Activated effector memory CD4-positive, alpha-beta T cell treated with Interleukin-2 at 50 U/mL for 16 hours (primary cell): ENCODE results near the gene KLHL1.

Experiments used
- DNase-seq: peaks from one replicate; pipeline ENCODE4 v3.0.0-alpha.2; 2020

KLHL1 gene

DNA sequence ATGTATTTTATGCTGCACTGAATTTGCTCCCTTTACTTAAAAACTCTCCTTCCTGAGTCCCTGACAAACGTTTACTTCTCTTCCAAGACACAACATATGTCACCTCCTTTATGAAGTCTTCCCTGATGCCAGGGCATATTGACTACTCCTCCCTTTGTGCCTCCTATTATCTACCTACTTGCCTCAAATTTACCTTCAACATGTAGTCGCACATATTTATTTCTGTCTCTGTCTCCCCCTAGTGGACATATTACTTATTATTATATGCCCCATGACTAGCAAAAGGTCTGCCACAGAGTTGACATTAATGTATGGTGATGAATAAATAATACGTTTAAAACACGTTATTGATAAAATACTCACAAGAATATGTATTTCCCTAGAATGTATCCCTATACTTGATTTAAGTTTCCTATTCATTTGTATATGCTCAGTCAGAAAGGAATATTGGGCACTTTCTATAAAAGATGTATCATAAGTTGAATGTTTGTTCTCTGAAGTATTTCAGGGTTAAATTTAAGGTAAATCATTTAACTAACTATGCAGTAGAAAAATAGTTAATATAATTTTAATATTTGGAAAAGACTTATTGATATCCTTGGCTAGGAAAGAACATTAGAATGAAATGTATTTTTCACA, 250.9 kb downstream of the KLHL1 start:
- DNase-seq = no peak

GRCh38 chr13:69856331-69856730, 251.9 kb downstream of the KLHL1 start:
- DNase-seq = no peak

DNA sequence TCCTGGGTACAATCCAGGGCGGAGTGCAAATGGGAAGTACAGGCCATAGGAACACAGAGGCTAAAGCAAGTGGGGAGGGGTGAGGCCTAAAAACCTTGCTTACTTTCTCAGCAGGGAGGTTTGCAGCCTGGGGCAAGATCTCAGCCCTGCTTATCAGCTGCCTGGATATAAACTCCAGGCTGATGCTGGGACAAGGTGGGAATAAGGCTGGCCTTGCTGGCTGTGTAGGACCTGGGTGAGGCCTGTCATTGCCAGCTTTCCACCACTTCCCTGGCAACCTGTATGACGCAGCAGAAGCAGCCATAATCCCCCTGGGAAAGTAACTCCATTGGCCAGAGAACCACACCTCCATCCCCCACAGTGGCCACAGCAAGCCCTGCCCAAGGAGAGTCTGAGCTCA, 279.7 kb downstream of the KLHL1 start:
- DNase-seq = no peak

GRCh38 chr13:69820180-69820579, 288.1 kb downstream of the KLHL1 start:
- no peak for DNase-seq

GRCh38 chr13:69817333-69817869, 290.9 kb downstream of the KLHL1 start:
- no peak for DNase-seq

GRCh38 chr13:69809152-69809551, 299.1 kb downstream of the KLHL1 start:
- no peak for DNase-seq

- no peak for DNase-seq
Measured at GRCh38 chr13:69796256-69796655, 312.0 kb downstream of the KLHL1 start.

DNA sequence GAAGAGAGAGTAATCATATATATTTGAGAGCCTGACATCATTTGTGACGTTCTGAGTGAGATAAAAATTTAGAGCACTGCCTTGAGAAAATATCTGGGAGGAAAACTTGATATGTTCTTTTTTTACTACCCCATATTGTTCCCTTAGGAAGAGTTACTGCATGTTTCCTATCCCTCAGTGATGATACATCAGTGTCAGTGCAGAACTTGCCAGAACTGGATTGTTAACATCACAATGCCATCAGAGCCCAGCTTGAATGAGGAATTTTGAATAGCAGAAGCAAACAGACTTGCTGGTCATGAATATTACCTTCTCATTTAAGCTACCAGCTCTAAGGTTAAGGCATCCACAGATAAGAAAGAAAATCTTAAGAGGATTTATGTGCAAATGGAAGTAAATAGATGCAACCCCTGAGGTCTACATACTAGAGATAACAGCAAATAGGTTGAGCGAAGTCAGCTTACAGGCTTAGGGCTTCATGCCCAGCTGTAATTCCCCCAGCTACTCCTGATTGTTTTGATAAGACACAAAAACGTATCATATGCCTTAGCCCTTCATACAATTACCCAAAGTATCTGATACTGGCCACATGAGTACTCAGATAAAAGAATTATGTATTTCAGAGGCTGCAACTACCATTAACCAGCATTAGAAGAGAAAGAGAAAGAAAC, 314.3 kb downstream of the KLHL1 start:
- no peak for DNase-seq

DNA sequence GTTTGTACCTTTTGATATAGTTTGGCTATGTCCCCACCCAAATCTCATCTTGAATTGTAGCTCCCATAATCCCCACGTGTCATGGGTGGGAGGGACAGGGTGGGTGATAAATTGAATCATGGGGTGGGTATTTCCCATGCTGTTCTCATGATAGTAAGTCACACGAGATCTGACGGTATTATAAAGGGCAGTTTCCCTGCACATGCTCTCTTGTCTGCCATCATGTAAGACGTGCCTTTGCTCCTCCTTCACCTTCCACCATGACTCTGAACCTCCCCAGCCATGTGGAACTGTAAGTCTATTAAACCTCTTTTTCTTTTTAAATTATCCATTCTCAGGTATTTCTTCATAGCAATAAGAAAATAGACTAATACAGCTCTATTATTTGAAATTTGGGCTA, 331.3 kb downstream of the KLHL1 start:
- DNase-seq = no peak

- DNase-seq = no peak
Measured at GRCh38 chr13:69769608-69770007, 338.6 kb downstream of the KLHL1 start.

DNA sequence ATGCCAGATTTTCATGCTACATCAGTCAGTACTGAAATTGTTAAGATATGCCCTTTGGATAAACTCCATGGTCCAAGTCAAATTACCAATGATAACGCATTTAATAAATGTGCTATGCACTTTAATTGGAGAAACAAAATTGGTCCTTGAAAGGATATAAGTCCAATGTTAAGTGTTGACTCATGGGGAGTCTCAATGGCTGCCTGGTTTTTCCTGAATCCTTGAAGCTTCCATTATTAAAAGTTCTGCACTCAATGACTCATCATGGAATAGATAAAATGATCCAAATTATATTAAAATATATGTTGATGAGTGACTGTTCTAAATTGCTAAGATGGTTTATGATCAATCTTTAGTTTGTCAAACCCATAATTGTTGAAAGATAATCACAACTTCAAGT, 346.7 kb downstream of the KLHL1 start:
- no peak for DNase-seq

GRCh38 chr13:69755101-69755500, 353.2 kb downstream of the KLHL1 start:
- no peak for DNase-seq

DNA sequence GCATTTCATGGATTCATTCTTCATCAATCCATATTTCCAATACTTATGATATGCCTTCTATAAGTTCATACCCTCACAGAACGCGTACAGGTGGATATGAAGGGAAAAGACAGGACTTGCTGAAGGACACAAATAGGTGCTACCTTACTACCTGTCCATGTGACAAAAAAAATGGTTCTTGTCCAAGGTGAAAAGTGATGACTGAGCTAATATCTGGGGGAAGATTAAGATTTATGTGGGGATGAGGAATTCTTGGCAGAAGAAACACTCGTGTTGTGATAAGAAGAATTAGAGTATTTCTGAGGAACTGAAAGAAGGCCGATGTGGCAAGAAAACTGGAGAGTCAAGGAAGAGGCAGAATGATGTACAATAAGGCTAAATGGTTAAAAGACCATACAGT, 357.0 kb downstream of the KLHL1 start:
- DNase-seq = no peak

DNA sequence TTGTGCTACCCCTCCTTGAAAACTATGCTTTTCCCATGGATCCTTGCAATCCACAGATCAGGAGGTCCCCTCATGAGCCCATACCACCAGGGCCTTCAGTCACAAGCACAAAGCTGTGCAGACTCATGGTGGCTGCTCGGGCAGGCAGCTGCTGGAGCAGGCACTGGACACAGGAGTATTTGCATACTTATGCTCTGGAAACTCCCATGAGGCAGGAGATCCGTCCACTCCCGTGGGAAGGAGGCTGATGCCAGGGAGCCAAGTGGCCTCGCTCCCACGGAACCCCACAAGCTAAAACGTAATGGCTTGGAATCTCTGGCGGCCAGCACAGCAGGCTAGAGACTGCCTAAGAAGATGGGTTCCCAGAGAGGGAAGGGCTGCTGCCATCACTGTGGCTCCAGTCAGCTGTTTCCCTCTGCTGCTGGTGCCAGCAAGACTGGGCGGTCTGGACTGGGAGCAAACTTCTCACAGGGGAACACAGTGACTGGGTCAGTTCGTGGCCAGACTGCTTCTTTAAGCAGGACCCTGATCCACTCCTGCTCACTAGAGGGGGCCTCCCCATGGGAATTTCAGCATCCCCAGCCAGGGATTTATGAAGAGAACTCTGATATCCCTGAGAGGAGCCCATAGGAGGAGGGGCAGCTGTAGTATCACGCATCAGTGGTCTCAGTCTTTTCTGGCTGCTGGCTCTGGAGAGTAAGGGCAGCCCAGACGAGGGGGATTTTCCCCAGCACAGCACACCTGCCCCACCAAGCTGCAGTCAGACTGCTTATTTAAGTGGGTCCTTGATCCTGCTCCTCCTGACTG, 370.9 kb downstream of the KLHL1 start:
- DNase-seq = no peak

DNA sequence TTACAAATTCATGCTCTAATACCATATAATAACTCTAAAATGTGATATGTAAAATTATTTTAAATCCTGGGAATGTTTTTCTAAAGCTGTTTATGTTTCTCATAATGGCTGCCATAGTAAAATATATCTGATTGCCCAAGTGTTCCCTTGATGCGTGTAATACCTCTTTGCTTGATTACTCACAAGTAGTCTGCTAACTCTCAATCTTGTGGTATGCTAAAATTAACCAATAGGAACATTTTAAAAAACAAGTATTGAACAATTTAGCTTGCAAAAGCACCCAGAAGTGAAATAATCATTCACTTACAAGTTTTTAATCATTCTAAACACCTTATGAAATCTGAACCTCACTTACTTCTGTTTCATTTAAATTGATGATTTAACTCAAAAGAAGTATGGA, 386.6 kb downstream of the KLHL1 start:
- DNase-seq = no peak

DNA sequence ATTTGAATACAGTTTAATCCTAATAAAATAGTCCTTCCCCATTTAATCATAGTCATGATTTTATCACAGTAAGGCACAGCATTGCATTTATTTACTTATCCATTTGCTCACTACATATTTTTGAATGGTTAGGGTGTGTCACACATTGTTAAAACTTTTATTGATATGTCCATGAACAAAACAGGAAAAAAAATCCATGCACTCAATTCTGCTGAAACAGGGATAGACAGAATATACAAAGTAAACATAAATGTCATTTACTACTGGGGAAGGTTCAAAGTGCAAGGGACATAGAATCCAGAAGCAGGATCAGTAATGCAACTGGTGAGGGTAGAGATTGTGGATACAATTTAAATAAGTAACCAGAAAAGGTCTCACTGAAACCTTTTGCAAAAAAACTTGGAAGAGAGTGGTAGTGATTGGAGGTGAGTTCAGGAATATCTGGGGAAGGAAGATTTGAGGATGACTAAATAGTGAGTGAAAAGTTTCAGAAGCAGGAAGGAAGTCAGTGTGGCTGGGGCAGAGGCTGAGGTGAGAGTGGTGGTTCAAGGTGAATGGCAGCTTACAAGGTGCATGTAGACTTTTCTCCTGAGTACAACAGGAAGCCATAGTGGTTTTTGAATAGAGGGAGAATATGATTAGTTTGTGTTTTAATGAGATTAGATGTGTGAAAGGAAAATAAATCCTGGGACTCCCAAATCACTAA, 387.8 kb downstream of the KLHL1 start:
- no peak for DNase-seq

DNA sequence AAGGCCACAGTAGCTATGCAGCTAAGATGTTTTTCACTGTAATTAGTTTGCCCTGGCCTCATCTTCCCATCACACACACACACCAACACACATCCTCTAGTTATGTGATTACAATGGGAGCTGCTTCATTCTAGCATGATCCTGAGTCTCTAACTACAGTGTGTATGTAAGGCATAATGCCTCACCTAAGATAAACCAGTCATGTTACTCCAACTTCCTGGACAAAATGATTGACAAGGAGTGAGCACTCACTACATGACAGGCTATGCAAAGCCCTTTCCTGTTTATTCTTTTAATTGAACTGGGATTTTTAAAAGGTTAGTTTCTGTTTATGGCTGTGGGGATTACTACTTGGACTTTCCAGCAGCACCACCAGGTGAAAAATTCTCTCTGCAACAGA, 401.4 kb downstream of the KLHL1 start:
- no peak for DNase-seq

DNA sequence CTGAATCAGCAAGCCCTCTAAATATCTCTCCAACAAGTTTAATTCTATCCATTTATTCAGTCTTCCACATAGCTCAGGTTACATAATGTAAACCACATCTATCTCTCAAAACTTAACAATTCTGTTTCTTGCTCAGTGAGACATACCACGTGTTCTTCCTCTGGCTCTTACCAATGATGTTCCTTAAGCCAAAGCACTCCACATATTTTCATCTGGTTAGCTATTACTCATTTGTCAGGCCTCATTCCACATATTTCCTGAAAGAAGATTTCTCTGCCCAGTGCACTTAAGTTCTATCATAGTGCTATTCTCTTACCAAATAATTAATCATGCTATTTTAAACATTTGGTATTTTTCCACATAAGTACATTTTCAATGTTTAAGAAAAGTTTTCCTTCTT, 403.9 kb downstream of the KLHL1 start:
- no peak for DNase-seq

GRCh38 chr13:69690999-69691398, 417.3 kb downstream of the KLHL1 start:
- no peak for DNase-seq

DNA sequence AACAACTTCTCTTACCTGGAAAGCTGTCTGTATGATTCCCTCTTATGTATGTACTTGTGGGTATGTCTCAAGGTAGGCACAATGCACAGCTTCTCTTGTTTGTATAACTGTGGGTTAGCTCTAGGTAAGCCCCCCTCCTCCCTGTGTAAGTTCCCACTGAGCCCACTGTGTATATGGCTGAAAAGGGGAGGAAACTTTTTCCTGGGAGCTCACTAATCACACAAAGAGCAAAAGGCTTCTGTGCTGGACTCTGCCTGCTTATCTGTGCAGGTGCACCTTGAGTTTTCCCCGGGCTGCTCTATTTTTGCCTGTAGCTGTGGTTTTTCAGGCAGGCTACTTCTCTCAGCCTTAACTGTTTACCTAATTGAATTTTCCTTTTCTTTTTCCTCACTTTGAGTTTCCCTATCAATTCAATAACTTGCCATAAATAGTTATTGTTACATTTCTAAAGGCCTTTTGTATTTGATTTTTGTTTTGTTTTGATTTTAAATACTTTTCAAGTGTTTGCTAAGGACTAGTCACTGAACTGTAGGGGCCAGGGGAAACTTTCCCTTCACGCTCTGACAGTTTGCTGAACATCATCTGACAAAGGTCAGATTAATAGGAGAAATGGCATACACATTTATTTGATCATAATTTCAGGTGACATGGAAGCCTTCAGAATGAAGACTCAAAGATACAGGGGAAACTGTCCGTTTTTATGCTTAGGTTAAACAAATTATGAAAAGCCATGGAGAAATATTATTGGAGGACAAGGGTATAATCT, 424.1 kb downstream of the KLHL1 start:
- no peak for DNase-seq

DNA sequence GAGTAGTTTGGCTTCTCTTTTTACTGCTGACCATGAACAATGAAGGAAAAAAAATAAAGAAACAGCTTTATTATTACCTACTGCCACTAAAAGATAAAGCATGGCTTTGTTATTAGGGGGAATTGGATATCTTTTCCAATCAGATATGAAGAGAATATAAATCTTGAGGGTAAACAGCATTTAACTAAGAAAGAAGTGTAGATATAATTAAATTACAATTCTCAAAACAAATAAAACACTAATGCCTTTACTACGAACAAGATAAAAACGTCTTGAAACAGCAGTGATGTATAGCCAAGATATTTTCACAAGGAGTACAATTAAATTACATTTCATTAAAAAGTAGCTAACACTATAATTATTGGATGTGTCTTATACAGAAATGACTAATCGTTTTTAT, 426.5 kb downstream of the KLHL1 start:
- DNase-seq = no peak

- DNase-seq = no peak
Measured at GRCh38 chr13:69677343-69677742, 430.9 kb downstream of the KLHL1 start.
